GM18907 (cell line): ENCODE data around the gene PCDHA7.
"Not testable (repeated sequence)": the region's sequence is repeated elsewhere in the genome, so short reads cannot be mapped to it uniquely, and the experiment has no call there.

Experiments
- ATAC-seq: cut with Tn5 transposase; IDR thresholded peaks from one replicate; pipeline ENCODE4 v1.9.1; 2021; ENCODE audit warnings: mild to moderate bottlenecking, moderate library complexity; ENCODE audit not compliant: unreplicated experiment

PCDHA7 gene

GRCh38 chr5:140822969-140823368 is 11.1 kb upstream of the PCDHA7 start:
- ATAC-seq = not testable (repeated sequence)

- ATAC-seq = no peak
These were observed 10.6 kb upstream of the PCDHA7 start for GRCh38 chr5:140823475-140823874.

GRCh38 chr5:140827704-140828361 is 6.2 kb upstream of the PCDHA7 start, which contains the start of gene PCDHA6:
PCDHA6 (plus strand) TSS chr5:140827960; CDS start chr5:140828092, 132 bp downstream.
- no peak for ATAC-seq

- no peak for ATAC-seq
These were observed 5.7 kb upstream of the PCDHA7 start for GRCh38 chr5:140828362-140828737.

GRCh38 chr5:140829511-140830501 is 4.3 kb upstream of the PCDHA7 start:
- ATAC-seq = not testable (repeated sequence)

- not testable (repeated sequence) for ATAC-seq
These were observed 455 bp downstream of the PCDHA7 start for GRCh38 chr5:140834439-140835008.

- no peak for ATAC-seq
These were observed 1.8 kb downstream of the PCDHA7 start for GRCh38 chr5:140835622-140836510.

- no peak for ATAC-seq
These were observed 7.2 kb downstream of the PCDHA7 start, which contains the start of gene PCDHA8 for GRCh38 chr5:140840978-140841962. PCDHA8 (plus strand) TSS chr5:140841187; CDS start chr5:140841322, 135 bp downstream.

GRCh38 chr5:140842798-140843733 is 9.0 kb downstream of the PCDHA7 start:
- ATAC-seq = no peak

- not testable (repeated sequence) for ATAC-seq
These were observed 14.4 kb downstream of the PCDHA7 start, which contains the start of gene PCDHA9 for GRCh38 chr5:140848139-140849102. PCDHA9 (plus strand) TSS chr5:140848382; CDS start chr5:140848496, 114 bp downstream.

- not testable (repeated sequence) for ATAC-seq
These were observed 16.0 kb downstream of the PCDHA7 start for GRCh38 chr5:140849831-140850634.

- ATAC-seq = no peak
These were observed 22.0 kb downstream of the PCDHA7 start, which contains the start of gene PCDHA10 for GRCh38 chr5:140855772-140856674. PCDHA10 (plus strand) TSS chr5:140855897; CDS start chr5:140856049, 152 bp downstream.

- ATAC-seq = no peak
These were observed 23.3 kb downstream of the PCDHA7 start for GRCh38 chr5:140857177-140857986.

- ATAC-seq = no peak
These were observed 23.8 kb downstream of the PCDHA7 start for GRCh38 chr5:140857987-140858240.
